ENCODE data around the gene MESD. TPM values are rescaled to one million over a fixed set of nuclear protein-coding genes. Genes with fewer than 3 reads are reported as not detected.

The MESD gene
- total and polyA plus RNA-seq, 7 donors, result 4.6 to 9.4 (median 7.0) TPM

- 0% methylated on average over 53 to 110 of the region's 110 CpGs for WGBS, 3 donors
- H3K9me3 ChIP-seq, result no peaks in the 10 kb centered on the region
- H3K4me1 ChIP-seq, result peaks cover 3% of the 10 kb centered on the region
- peaks cover 0 to 55% (median 13%) of the 10 kb centered on the region in 3 donors for H3K27me3 ChIP-seq (ENCODE audit: insufficient read depth in 3 of 3, low read length in 2 of 3)
- DNase-seq (peak; percentile 62 to 75), ATAC-seq (peak; percentile 50 to 72 (median 66))
- peak overlapping the region; percentile 80 for H3K27ac ChIP-seq
- intact Hi-C loops (cut with DNase I), result loop anchor here in 1 of 2 donors (5.0 kb wide), 1 partner anchor 106 kb away; no protein-coding TSS in a partner anchor
- TF ChIP-seq CTCF (IDR thresholded peaks at IDR 0.05), result no peak
- no peaks in the 10 kb centered on the region for H3K36me3 ChIP-seq (ENCODE audit: insufficient read depth in 1 of 2, low read depth in 1 of 2)
- H3K4me3 ChIP-seq, result peak overlapping the region; percentile 84
Observed at GRCh38 chr15:81001152-81002008, 11.8 kb upstream of the MESD start.

- intact Hi-C loops (cut with DNase I), result loop anchor here in 1 of 2 donors (5.0 kb wide), 1 partner anchor 107 kb away; no protein-coding TSS in a partner anchor
Observed at GRCh38 chr15:81000624-81001151, 11.1 kb upstream of the MESD start, which contains the start of gene TLNRD1. Gene TLNRD1, plus strand, starts transcription at chr15:81000923. Its CDS starts 1,349 bp downstream, at chr15:81002272.

GRCh38 chr15:81000144-81000623 is 10.6 kb upstream of the MESD start:
- 9 to 14% (median 10%) methylated on average over 19 to 21 of the region's 21 CpGs for WGBS, 3 donors
- intact Hi-C loops (cut with DNase I), result loop anchor here in 1 of 2 donors (5.0 kb wide), 1 partner anchor 107 kb away; no protein-coding TSS in a partner anchor
- Histone ChIP-seq H3K9me3 (no peaks in the 10 kb centered on the region), H3K4me3 (peak overlapping the region; percentile 84), H3K27ac (peak overlapping the region; percentile 80), H3K36me3 (ENCODE audit: insufficient read depth in 1 of 2, low read depth in 1 of 2) (no peaks in the 10 kb centered on the region), H3K27me3 (ENCODE audit: insufficient read depth in 3 of 3, low read length in 2 of 3) (peaks cover 0 to 55% (median 13%) of the 10 kb centered on the region in 3 donors), H3K4me1 (peaks cover 3% of the 10 kb centered on the region)
- DNase-seq (no peak), ATAC-seq (peak in 1 of 4 donors; percentile 10)
- TF ChIP-seq CTCF (IDR thresholded peaks at IDR 0.05), result no peak

More at GRCh38 chr15:81000624-81001151, 11.1 kb upstream of the MESD start, which contains the start of gene TLNRD1:
- Histone ChIP-seq H3K27me3 (ENCODE audit: insufficient read depth in 3 of 3, low read length in 2 of 3) (peaks cover 0 to 55% (median 13%) of the 10 kb centered on the region in 3 donors), H3K36me3 (ENCODE audit: insufficient read depth in 1 of 2, low read depth in 1 of 2) (no peaks in the 10 kb centered on the region), H3K9me3 (no peaks in the 10 kb centered on the region), H3K27ac (peak within 1 kb of the TSS; percentile 80), H3K4me3 (peak within 1 kb of the TSS; percentile 84), H3K4me1 (peaks cover 3% of the 10 kb centered on the region)
- DNase-seq (peak; percentile 88 to 90), ATAC-seq (peak; percentile 57 to 77 (median 64))
- WGBS, 3 donors, result 0 to 1% (median 0%) methylated on average over 46 to 66 of the region's 66 CpGs
- TF ChIP-seq CTCF (IDR thresholded peaks at IDR 0.05), result no peak

- no peak overlapping the region for H3K27ac ChIP-seq
- H3K4me3 ChIP-seq, result peak overlapping the region; percentile 84
- H3K36me3 ChIP-seq (ENCODE audit: insufficient read depth in 1 of 2, low read depth in 1 of 2), result no peaks in the 10 kb centered on the region
- 59 to 67% (median 61%) methylated on average over 13 of the region's 13 CpGs for WGBS, 3 donors
- peaks cover 0 to 50% (median 13%) of the 10 kb centered on the region in 3 donors for H3K27me3 ChIP-seq (ENCODE audit: insufficient read depth in 3 of 3, low read length in 2 of 3)
- DNase-seq (no peak), ATAC-seq (no peak)
- no peaks in the 10 kb centered on the region for H3K9me3 ChIP-seq
- peaks cover 3% of the 10 kb centered on the region for H3K4me1 ChIP-seq
- TF ChIP-seq CTCF (IDR thresholded peaks at IDR 0.05), result no peak
- intact Hi-C loops (cut with DNase I), result loop anchor here (5.0 kb wide), 2 partner anchors 98 to 108 kb away; no protein-coding TSS in a partner anchor
Observed at GRCh38 chr15:80999623-81000036, 10.0 kb upstream of the MESD start.
